Measurements from ENCODE around the gene SFTA2.

- TF ChIP-seq, protein P1, sequence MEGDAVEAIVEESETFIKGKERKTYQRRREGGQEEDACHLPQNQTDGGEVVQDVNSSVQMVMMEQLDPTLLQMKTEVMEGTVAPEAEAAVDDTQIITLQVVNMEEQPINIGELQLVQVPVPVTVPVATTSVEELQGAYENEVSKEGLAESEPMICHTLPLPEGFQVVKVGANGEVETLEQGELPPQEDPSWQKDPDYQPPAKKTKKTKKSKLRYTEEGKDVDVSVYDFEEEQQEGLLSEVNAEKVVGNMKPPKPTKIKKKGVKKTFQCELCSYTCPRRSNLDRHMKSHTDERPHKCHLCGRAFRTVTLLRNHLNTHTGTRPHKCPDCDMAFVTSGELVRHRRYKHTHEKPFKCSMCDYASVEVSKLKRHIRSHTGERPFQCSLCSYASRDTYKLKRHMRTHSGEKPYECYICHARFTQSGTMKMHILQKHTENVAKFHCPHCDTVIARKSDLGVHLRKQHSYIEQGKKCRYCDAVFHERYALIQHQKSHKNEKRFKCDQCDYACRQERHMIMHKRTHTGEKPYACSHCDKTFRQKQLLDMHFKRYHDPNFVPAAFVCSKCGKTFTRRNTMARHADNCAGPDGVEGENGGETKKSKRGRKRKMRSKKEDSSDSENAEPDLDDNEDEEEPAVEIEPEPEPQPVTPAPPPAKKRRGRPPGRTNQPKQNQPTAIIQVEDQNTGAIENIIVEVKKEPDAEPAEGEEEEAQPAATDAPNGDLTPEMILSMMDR (IDR thresholded peaks at IDR 0.05), result no peak
- TF ChIP-seq POLR2A (IDR thresholded peaks at IDR 0.05), result no peak
These were observed 25.7 kb upstream of the SFTA2 start for GRCh38 chr6:30957716-30958115.
